GM21423 (cell line): ENCODE measurements around the gene VSIG10.

Experiments
- ATAC-seq: cut with Tn5 transposase; IDR thresholded peaks from one replicate; pipeline ENCODE4 v1.9.1; 2021; ENCODE audit warnings: mild to moderate bottlenecking, moderate library complexity; ENCODE audit not compliant: unreplicated experiment

The VSIG10 gene

GRCh38 chr12:118061011-118061872 lies 42.6 kb downstream of the VSIG10 start, which contains the start of gene WSB2:
Gene WSB2 (minus strand): TSS chr12:118061179. CDS start chr12:118061048, 131 bp downstream.
- peak; percentile 47 for ATAC-seq

DNA sequence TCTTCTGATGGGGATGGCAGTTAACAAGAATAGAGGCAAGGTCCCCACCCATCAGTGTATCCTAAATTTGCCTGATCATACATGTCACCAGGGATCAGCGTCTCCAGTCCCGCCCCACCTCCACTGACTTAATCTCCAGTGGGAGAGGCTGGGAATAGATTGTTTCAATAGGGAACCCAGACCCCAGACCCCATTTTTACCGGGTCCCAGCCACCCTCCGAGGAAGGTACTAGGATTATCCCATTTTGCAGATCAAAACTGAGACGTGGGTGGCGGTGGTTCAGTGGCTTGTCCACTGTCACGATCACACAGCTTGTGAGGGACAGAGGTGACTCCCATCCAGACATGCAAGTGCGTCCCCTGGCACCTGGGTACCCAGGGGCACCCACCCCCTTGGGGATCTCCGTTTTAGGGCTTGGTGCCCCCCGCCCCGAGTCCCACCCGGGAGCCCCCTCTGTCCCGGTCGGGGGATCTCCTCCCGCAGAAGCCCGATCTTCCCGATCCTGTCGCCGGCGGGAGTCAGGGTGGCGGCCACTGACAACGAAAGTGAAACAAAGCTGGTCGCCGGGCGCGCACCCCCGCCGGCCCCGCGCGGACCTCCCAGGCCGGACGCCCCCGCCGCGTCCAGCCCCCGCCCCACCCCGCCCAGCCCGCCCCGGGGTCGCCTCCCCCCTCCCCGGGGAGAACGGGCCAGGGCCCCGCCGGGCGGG lies 43.4 kb downstream of the VSIG10 start:
- peak; percentile 36 for ATAC-seq

- ATAC-seq: no peak
Observed at GRCh38 chr12:118059341-118060191, 44.2 kb downstream of the VSIG10 start.

GRCh38 chr12:118058881-118059280 lies 44.9 kb downstream of the VSIG10 start:
- no peak for ATAC-seq

GRCh38 chr12:118058227-118058626 lies 45.6 kb downstream of the VSIG10 start:
- ATAC-seq: no peak

- ATAC-seq: no peak
Observed at GRCh38 chr12:118055865-118056773, 47.7 kb downstream of the VSIG10 start.

- peak; percentile 74 for ATAC-seq
Observed at GRCh38 chr12:118055144-118055557, 48.7 kb downstream of the VSIG10 start.

DNA sequence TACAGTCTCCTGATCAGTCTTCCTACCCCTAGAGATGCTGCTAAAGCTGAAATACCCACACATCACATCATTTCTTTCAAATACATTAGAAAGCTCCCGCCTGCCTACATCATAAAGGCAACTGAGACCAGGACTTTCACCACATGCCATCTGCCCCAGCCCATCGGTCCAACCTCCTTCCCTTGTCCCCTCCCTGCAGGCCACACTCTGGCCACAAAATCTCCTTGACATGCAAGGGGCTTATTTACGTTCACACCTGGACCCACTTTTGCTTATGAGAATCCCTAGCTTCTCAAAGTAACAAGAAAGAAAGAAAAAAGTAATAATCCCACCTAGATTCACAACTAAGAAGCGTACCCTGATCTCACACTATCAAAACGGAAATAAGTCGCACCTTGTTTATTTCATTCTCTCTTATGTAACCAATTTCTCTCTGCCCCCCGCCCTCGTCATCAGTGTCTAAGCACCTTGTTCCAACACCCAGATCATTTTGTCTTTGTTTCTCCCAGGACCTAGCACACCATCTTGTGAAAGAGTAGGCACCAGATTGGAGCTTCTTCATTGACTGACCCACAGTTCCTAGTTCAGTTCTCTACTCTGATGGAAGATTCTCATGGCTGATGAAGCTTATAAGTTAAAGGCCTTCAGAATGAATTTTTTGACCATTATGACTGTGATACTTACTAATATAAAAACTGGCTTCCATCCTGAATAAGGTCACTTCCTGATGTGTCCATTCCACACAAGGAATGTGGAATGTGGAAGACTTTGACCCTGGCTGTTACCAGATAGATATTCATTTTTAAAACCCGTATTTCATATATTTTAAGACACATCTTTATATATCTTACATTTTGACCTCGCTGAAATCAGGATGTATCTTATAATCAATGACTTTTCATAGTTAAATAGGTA lies 50.5 kb downstream of the VSIG10 start:
- ATAC-seq: no peak

- ATAC-seq: no peak
Observed at GRCh38 chr12:118052324-118053070, 51.3 kb downstream of the VSIG10 start.

DNA sequence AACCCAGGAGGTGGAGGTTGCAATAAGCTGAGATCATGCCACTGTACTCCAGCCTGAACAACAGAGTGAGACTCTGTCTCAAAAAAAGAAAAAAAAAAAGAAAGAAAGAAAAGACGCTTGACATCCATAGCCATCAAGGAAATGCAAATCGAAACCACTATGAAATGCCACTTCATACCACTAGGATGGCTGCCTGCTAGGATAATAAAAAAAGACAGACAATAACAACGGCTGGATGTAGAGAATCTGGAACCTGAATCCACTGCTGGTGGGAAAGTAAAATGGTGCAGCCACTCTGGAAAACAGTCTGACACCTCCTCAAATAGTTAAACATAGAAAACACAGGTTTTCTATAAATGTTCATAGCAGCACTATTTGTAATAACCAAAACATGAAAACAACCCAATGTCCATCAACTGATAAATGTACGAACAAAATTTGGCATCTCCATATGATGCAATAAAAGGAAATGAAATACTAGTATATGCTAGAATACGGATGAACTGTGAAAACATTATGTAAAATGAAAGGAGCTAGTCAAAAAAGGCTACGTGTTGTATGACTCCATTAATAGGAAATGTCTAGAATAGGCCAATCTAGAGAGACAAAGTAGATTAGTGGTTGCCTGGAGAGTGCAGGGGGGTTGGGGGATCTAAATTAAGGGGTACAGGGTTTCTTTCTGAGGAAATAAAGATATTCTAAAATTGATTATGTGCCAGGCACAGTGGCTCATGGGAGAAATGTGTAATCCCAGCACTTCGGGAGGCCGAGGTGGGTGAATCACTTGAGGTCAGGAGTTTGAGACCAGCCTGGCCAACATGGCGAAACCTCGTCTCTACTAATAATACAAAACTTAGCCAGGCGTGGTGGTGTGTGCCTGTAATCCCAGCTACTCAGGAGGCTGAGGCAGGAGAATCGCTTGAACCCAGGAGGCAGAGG lies 52.6 kb downstream of the VSIG10 start:
- no peak for ATAC-seq

DNA sequence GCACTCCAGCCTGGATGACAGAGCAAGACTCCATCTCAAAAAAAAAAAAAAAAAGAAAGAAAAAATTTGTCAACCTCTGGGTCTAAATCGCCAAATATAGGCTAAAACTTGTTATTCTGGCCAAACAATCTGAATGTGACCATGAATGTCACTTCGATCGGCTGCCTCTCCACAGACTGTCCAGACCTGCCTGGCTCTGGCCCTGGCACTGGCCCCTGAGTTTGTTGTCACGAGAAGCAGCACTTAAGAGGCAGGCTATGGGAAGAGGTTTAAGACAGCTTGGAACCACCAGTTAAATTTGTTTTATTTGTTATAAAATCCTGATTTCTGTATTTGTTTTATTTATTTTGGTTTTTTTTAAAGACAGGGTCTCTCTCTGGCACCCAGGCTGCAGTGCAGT lies 57.4 kb downstream of the VSIG10 start:
- ATAC-seq: no peak

DNA sequence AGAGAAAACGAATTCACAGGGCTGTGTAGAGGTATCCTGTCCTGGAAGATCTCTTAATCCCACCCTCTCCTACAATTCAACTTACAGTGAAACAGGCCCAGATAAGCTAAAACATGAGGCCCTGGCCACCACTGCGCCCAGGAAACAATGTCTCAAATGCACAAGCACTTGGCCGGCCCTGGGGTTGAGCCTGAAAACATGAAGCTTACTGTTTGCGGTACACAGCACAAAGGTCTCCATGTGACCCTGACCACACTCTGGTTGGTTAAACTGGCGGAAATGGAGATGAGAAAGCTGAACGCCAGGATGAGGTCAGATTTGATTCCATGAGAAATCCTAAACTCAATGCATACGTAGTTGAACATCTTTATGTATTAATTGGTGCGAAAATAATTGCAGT lies 59.2 kb downstream of the VSIG10 start:
- no peak for ATAC-seq

GRCh38 chr12:118044075-118044474 lies 59.7 kb downstream of the VSIG10 start:
- no peak for ATAC-seq

- ATAC-seq: no peak
Observed at GRCh38 chr12:118042091-118042490, 61.7 kb downstream of the VSIG10 start.

DNA sequence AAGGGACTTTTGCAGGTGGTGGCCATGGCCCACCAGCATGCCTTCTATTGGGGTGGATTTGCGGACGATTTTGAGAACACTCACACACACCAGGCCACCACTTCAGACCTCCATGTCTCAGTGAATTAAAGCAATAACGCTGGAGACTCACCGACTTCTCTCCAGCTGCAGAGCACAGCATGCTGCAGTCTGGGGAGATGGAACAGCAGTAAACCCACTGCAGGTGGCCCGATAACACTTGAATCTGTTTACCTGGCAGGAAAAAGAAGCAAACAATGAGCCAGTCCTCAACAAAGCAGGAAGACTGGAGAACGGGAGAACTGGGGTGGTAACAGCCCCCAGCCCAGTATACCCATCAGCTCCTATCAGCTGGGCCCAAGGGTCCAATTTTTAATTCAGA lies 65.7 kb downstream of the VSIG10 start:
- ATAC-seq: no peak

GRCh38 chr12:118036672-118037411 lies 67.0 kb downstream of the VSIG10 start:
- no peak for ATAC-seq
